ENCODE measurements around the gene GLIS1. TPM values are rescaled to one million over a fixed set of nuclear protein-coding genes. Genes with fewer than 3 reads are reported as not detected.

GLIS1 gene
- total and polyA plus RNA-seq, 2 experiments from 2014 or later: 0.26 to 0.31 TPM

GRCh38 chr1:53754484-53755312, 15.7 kb upstream of the GLIS1 start:
- DNase-seq (ENCODE audit: low spot score) (peak; percentile 86), ATAC-seq (peak; percentile 88)
- no peaks in the 10 kb centered on the region for H3K36me3 ChIP-seq (ENCODE audit: insufficient read depth)
- H4K20me1 ChIP-seq (replicated peaks; ENCODE audit: insufficient read depth): no peaks in the 10 kb centered on the region
- H3K4me3 ChIP-seq: no peak overlapping the region
- H3K79me2 ChIP-seq (replicated peaks; ENCODE audit: insufficient read depth): no peaks in the 10 kb centered on the region
- no peaks in the 10 kb centered on the region for H3K9me2 ChIP-seq (ENCODE audit: insufficient read depth)
- H3K4me2 ChIP-seq: no peak overlapping the region
- H3K4me1 Mint-ChIP-seq: no peaks in the 10 kb centered on the region; the same call in 2 of the 3 replicates
- H3F3A ChIP-seq (replicated peaks; ENCODE audit: low read depth): no peaks in the 10 kb centered on the region
- no peaks in the 10 kb centered on the region for H3K4me1 ChIP-seq (ENCODE audit: insufficient read depth)
- TF ChIP-seq, protein P1, sequence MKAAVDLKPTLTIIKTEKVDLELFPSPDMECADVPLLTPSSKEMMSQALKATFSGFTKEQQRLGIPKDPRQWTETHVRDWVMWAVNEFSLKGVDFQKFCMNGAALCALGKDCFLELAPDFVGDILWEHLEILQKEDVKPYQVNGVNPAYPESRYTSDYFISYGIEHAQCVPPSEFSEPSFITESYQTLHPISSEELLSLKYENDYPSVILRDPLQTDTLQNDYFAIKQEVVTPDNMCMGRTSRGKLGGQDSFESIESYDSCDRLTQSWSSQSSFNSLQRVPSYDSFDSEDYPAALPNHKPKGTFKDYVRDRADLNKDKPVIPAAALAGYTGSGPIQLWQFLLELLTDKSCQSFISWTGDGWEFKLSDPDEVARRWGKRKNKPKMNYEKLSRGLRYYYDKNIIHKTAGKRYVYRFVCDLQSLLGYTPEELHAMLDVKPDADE (IDR thresholded peaks at IDR 0.05): no peak
- TF ChIP-seq CREB1 (CRISPR knock-in tag; IDR thresholded peaks at IDR 0.05; ENCODE audit: low read depth): no peak
- TF ChIP-seq CTCF (conservative IDR thresholded peaks at IDR 0.05; ENCODE audit: low read depth in 2 of 2): peak; percentile 87 to 88
- TF ChIP-seq ZNF462 (CRISPR knock-in tag; IDR thresholded peaks at IDR 0.05): no peak
- TF ChIP-seq EZH2phosphoT487 (IDR thresholded peaks at IDR 0.05; ENCODE audit: unreplicated experiment): no peak
- H3K27ac Mint-ChIP-seq: no peak overlapping the region
- H3K27me3 ChIP-seq (ENCODE audit: insufficient read depth): no peaks in the 10 kb centered on the region
- H3K4me3 Mint-ChIP-seq: no peak overlapping the region
- peaks cover 5% of the 10 kb centered on the region; the same call in 1 of the 3 replicates for H3K9me3 Mint-ChIP-seq
- H3K27ac ChIP-seq (ENCODE audit: low read depth): no peak overlapping the region
- H3K27me3 Mint-ChIP-seq (ENCODE audit: insufficient read depth, low read depth, poor library complexity): peaks cover 6% of the 10 kb centered on the region
- H3K36me3 Mint-ChIP-seq (ENCODE audit: low read depth): peaks cover 6% of the 10 kb centered on the region; the same call in 1 of the 3 replicates
- no peak overlapping the region for H2AFZ ChIP-seq

Data from GM23338 (cell line).